A673 (cell line): ENCODE data around the gene PACRG. TPM values are rescaled to one million over a fixed set of nuclear protein-coding genes. Genes with fewer than 3 reads are reported as not detected.

Source experiments
- BruUV-seq: library from RNA; stranded (reverse); fragments of 400-500 nt; replicated peaks from 2 replicates; lab custom pipeline; 2021; lab: Mats Ljungman, UMichigan
- CTCF ChIA-PET: fragments of 300-600 bp; sonication (Branson Sonifier 250); formaldehyde crosslinking; loops from one replicate; lab custom pipeline; 2022; ENCODE audit warnings: antibody characterized with exemption; lab: Charles Lee
- POLR2A ChIA-PET: fragments of 300-600 bp; sonication (Branson Sonifier 250); formaldehyde crosslinking; loops from one replicate; lab custom pipeline; 2022; ENCODE audit warnings: antibody characterized with exemption; ENCODE audit not compliant: low non-redundant PET; lab: Charles Lee
- DNase-seq: peaks from one replicate; pipeline ENCODE4 v3.0.0-alpha.2; 2015; ENCODE audit warnings: low spot score
- H3K27ac ChIP-seq: fragments of 200-600 bp; sonication (generic); 2 replicates; pipeline ENCODE4 v1.5.1; 2016; ENCODE audit warnings: mixed run types, low read depth, mild to moderate bottlenecking, mixed read lengths, antibody characterized with exemption, low read length; ENCODE audit not compliant: poor library complexity, severe bottlenecking
- H3K27me3 ChIP-seq: fragments of 200-600 bp; sonication (generic); replicated peaks from 2 replicates; pipeline ENCODE4 v1.6.1; 2017; ENCODE audit warnings: mixed run types, low read depth, mild to moderate bottlenecking, mixed read lengths, antibody characterized with exemption, low read length; ENCODE audit not compliant: insufficient read depth, poor library complexity
- H3K36me3 ChIP-seq: fragments of 200-600 bp; sonication (generic); 2 replicates; pipeline ENCODE4 v1.6.1; 2016; ENCODE audit warnings: mixed run types, mild to moderate bottlenecking, mixed read lengths, antibody characterized with exemption, low read length; ENCODE audit not compliant: insufficient read depth, poor library complexity, severe bottlenecking
- H3K4me1 ChIP-seq: fragments of 200-600 bp; sonication (generic); 2 replicates; pipeline ENCODE4 v1.6.1; 2017; ENCODE audit warnings: mixed run types, mild to moderate bottlenecking, mixed read lengths, antibody characterized with exemption, low read length; ENCODE audit not compliant: insufficient read depth, poor library complexity, severe bottlenecking
- H3K4me3 ChIP-seq: fragments of 200-600 bp; sonication (generic); 2 replicates; pipeline ENCODE4 v1.5.1; 2016; ENCODE audit warnings: low read depth, mixed run types, mild to moderate bottlenecking, mixed read lengths, low read length; ENCODE audit not compliant: poor library complexity, severe bottlenecking
- H3K9me3 ChIP-seq: fragments of 200-600 bp; sonication (generic); 2 replicates; pipeline ENCODE4 v1.6.1; 2016; ENCODE audit warnings: mixed run types, low read depth, mild to moderate bottlenecking, mixed read lengths, antibody characterized with exemption, low read length; ENCODE audit not compliant: poor library complexity, severe bottlenecking
- EZH2 ChIP-seq: fragments of 200-600 bp; sonication (generic); IDR thresholded peaks from 2 replicates; pipeline ENCODE4 v1.6.1; 2017; ENCODE audit warnings: borderline replicate concordance, low read depth, mild to moderate bottlenecking, mixed read lengths, antibody characterized with exemption, low read length; ENCODE audit not compliant: poor library complexity, severe bottlenecking
- intact Hi-C: fragments of 100-400 bp; cut with micrococcal nuclease; formaldehyde crosslinking; loops from one replicate; pipeline ENCODE4 v1.10.0; 2022; ENCODE audit not compliant: unreplicated experiment
- total RNA-seq: library from RNA; stranded (reverse); gene quantifications from 2 replicates; pipeline ENCODE4 v1.2.3, GENCODE V29; 2021
- TF ChIP-seq, protein P1 (sequence below): fragments of 300-800, 200-600 bp; sonication (generic); conservative IDR thresholded peaks from 2 replicates; pipeline ENCODE4 v1.5.1; 2017; ENCODE audit warnings: low read depth, mild to moderate bottlenecking, antibody characterized with exemption, low read length, moderate library complexity, mixed read lengths

The PACRG gene
- total RNA-seq, 1 experiment from 2014 or later, result not detected

DNA sequence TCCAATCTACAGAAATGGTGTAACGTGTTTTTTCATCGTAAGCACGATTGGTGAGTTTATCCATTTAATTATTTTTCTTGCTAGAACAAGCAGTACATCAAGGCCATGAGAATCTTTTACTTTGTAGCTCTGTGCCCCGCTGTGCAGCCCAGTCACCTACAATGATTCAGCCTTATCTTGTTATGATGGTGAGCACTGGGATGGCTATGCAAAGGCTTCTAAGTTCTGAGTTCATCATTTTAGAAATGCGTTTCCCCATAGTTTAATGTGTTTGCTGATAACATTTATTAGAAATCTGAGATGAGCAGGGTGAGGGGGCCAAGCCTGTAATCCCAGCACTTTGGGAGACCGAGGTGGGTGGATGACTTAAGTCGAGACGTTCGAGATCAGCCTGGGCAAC, 575.0 kb downstream of the PACRG start:
- POLR2A ChIA-PET, result no interaction called here
- H3K36me3 ChIP-seq, result no peaks in the 10 kb centered on the region

DNA sequence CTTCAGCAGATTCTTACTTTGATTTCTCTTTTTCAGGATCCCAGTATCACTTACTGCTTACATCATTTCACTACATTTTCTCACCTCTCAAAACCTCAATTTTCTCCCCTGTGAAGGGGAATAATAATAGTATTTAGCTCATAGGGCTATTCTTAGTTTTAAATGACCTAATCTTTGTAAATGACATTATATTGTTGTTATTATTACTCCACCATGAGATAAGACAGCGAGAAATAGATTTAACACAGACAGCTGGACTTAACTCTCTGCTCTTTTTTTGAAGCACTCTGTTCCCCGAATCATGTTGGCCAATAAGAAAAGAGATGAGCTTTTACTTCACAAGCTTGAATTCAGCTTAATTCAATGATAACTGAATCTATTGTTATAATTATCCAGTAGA, 578.2 kb downstream of the PACRG start:
- intact Hi-C loops, result no loop called here
- Histone ChIP-seq H3K36me3 (no peaks in the 10 kb centered on the region), H3K27ac (no peak overlapping the region), H3K4me3 (no peak overlapping the region), H3K9me3 (no peaks in the 10 kb centered on the region), H3K4me1 (no peaks in the 10 kb centered on the region), H3K27me3 (no peaks in the 10 kb centered on the region)
- no peak for DNase-seq
- ChIA-PET POLR2A (no interaction called here), CTCF (no interaction called here)
- TF ChIP-seq EZH2, result no peak
- TF ChIP-seq, protein P1, sequence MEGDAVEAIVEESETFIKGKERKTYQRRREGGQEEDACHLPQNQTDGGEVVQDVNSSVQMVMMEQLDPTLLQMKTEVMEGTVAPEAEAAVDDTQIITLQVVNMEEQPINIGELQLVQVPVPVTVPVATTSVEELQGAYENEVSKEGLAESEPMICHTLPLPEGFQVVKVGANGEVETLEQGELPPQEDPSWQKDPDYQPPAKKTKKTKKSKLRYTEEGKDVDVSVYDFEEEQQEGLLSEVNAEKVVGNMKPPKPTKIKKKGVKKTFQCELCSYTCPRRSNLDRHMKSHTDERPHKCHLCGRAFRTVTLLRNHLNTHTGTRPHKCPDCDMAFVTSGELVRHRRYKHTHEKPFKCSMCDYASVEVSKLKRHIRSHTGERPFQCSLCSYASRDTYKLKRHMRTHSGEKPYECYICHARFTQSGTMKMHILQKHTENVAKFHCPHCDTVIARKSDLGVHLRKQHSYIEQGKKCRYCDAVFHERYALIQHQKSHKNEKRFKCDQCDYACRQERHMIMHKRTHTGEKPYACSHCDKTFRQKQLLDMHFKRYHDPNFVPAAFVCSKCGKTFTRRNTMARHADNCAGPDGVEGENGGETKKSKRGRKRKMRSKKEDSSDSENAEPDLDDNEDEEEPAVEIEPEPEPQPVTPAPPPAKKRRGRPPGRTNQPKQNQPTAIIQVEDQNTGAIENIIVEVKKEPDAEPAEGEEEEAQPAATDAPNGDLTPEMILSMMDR, result no peak
- BruUV-seq, result no TSS peak

More for the DNA sequence above, 575.0 kb downstream of the PACRG start:
- intact Hi-C loops, result no loop called here
- H3K4me1 ChIP-seq, result no peaks in the 10 kb centered on the region
- H3K27me3 ChIP-seq, result no peaks in the 10 kb centered on the region
- DNase-seq, result no peak
- H3K27ac ChIP-seq, result no peak overlapping the region
- no TSS peak for BruUV-seq
- TF ChIP-seq, protein P1, result no peak
- TF ChIP-seq EZH2, result no peak
- H3K4me3 ChIP-seq, result no peak overlapping the region
- CTCF ChIA-PET, result no interaction called here
- no peaks in the 10 kb centered on the region for H3K9me3 ChIP-seq

DNA sequence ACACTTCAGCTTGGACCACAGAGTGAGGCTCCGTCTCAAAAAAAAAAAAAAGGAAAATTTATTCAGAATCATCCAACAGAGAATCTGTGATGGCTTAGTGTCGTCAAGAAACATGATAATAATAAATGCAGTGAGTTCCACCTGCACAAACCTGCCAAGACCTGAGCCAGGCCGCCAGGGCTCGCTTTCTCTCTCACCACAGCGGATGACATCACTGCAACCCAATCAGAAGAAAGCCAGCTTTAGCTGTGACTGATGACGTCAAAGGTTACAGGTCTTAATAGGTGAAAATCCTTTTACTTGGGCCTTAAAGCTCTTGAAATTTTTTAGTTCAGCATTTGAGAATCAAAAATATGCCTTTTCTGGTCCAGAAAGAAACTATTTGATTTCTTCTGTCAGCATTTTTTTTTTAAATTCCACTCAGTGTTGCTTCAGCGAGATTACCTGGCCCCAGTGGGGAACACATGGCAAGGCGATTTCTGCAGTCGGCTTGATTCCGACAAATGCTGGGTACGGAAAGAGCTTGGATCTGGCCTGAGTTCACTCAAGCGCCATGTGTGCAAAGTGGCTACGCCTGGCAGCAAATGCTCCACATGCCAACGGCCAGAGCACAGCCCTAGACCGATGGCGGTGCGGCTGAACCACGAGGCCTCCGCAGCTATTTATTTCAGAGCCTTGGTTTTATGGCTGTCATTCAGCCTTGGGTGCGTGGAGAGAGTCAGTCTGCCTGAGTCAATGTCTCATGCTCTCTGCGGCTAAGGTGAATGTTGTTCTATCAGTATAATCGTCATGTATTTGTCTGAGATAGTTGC, 581.1 kb downstream of the PACRG start:
- POLR2A ChIA-PET, result no interaction called here
- no TSS peak for BruUV-seq

More for the DNA sequence above, 581.1 kb downstream of the PACRG start:
- CTCF ChIA-PET, result no interaction called here
- peaks cover 4% of the 10 kb centered on the region for H3K27me3 ChIP-seq
- H3K4me3 ChIP-seq, result no peak overlapping the region
- H3K27ac ChIP-seq, result no peak overlapping the region
- DNase-seq, result no peak
- no peak for TF ChIP-seq EZH2
- TF ChIP-seq, protein P1, result no peak
- H3K36me3 ChIP-seq, result no peaks in the 10 kb centered on the region
- no peaks in the 10 kb centered on the region for H3K4me1 ChIP-seq
- intact Hi-C loops, result no loop called here
- no peaks in the 10 kb centered on the region for H3K9me3 ChIP-seq
